Measurements from ENCODE around the gene CCDC169.

GRCh38 chr13:36212789-36213188 lies 84.8 kb downstream of the CCDC169 start:
- no peak for TF ChIP-seq CTCF (IDR thresholded peaks at IDR 0.05)
- no peak for TF ChIP-seq POLR2A (IDR thresholded peaks at IDR 0.05)

Data from esophagus squamous epithelium (tissue), 4 donors.